ENCODE results near the gene ARL15.

The ARL15 gene

DNA sequence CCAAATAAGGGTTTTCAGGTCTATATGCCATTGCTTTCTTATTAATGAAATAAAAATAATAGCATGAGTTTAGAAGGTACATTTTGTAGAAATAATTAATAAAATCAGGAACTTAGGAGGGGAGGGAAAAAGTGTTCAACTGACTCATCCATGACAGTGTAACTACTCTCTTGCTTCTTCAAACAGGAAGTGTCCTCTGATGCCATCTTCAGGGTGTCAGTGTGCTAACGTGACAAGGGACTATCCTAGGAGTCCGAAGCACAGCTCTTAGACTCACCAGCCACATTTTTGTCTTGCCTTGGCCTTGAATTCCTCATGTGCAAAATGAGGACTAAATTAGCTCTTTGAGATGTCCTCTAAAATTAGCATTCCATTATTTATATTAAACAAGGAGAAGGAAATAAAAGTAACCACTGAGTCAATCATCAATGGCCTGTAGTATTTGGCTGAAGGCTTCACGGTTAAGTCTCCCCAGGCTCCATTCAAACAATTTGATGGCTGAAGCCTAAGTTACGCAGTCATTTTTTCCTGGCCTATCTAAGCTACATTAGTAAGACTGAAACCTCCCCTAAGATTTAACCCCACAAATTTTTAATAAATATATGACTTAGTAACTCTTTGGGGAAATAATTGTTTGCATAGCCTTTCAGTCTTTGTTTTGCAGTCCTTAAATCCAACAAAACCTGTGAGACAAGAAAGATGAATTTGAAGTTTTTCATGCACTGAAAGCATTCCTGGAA lies 151.1 kb downstream of the ARL15 start:
- TF ChIP-seq POLR2A (IDR thresholded peaks at IDR 0.05; ENCODE audit: low read depth, low read length) (no peak), SPI1 (IDR thresholded peaks at IDR 0.05; ENCODE audit: low read depth, low read length) (0 out of 2 replicates have a peak, but pooled peaks have one; percentile 8)
- DNase-seq (ENCODE audit: insufficient read length, low spot score) = no peak
- FAIRE-seq = no peak

DNA sequence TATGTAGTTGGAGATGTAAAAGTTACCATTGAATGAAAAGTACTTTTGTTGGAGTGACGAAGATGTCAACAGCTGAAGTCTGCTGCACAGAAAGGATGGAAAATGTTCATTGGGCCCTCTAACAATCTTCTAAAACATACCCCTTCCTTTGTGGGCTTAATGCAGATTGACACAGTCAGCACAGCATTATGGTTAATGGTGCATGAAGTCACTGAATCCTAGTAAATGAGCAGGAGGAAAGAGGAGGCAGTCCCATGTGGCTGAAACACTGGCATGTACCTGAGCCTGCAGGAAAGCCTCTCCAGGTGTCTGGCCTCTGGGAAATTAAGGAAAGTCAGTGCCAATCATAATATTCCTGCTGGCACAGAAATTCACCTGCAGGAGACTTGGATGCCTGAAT lies 153.8 kb downstream of the ARL15 start:
- TF ChIP-seq POLR2A (IDR thresholded peaks at IDR 0.05; ENCODE audit: low read depth, low read length) (no peak), PAX5 (IDR thresholded peaks at IDR 0.05; ENCODE audit: insufficient read depth, low read length, severe bottlenecking) (no peak), POLR2AphosphoS5 (IDR thresholded peaks at IDR 0.05; ENCODE audit: low read depth, low read length) (no peak), SPI1 (IDR thresholded peaks at IDR 0.05; ENCODE audit: low read depth, low read length) (no peak), TAF1 (IDR thresholded peaks at IDR 0.05; ENCODE audit: low read depth, low read length) (no peak), POU2F2 (IDR thresholded peaks at IDR 0.05; ENCODE audit: low read depth, low read length) (no peak)
- DNase-seq (ENCODE audit: insufficient read length, low spot score) (no peak), FAIRE-seq (no peak)

DNA sequence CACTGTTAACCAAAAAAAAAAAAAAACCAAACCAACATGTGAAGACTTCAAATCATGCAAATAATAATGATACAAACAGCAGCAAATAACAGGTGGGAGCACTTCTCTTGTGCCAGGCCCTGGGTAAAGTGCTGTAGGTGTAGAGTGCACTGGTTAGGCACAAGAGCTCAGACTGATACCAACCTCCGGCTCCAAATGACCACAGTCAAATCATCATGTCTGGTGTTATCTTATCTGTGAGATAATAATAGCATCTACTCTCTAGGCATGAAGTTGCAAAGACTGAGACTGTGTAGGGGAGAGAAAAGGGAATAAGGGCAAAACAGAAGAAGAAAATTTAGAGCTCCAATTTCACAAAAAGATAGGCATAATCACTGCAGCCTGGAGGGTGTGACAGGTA lies 159.5 kb downstream of the ARL15 start:
- TF ChIP-seq POLR2AphosphoS5 (IDR thresholded peaks at IDR 0.05; ENCODE audit: low read depth, low read length) = no peak
- DNase-seq (ENCODE audit: insufficient read length, low spot score) (no peak), FAIRE-seq (no peak)

DNA sequence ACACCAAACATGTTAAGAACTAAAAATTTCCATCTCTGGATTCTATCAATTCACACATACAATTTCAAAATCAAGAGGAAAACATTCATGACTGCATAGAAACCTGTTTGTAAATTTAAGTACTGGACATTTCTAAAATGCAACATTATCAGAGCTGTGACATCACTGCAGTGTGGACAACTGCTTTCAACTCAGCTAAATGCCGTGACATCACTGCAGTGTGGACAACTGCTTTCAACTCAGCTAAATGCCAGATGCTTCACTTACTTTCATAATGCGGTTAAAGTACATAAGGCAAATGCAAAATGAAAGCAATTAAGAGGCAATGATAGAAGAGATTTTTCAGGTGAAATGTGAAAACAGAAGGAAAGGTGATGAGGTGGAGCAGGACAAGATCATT lies 161.5 kb downstream of the ARL15 start:
- TF ChIP-seq POLR2A (IDR thresholded peaks at IDR 0.05; ENCODE audit: low read depth, low read length) (no peak), POU2F2 (IDR thresholded peaks at IDR 0.05; ENCODE audit: low read depth, low read length) (no peak), SPI1 (IDR thresholded peaks at IDR 0.05; ENCODE audit: low read depth, low read length) (no peak), PAX5 (IDR thresholded peaks at IDR 0.05; ENCODE audit: insufficient read depth, low read length, severe bottlenecking) (no peak), TAF1 (IDR thresholded peaks at IDR 0.05; ENCODE audit: low read depth, low read length) (no peak), POLR2AphosphoS5 (IDR thresholded peaks at IDR 0.05; ENCODE audit: low read depth, low read length) (no peak)
- DNase-seq (ENCODE audit: insufficient read length, low spot score) (no peak), FAIRE-seq (peak; percentile 20)

- TF ChIP-seq POU2F2 (IDR thresholded peaks at IDR 0.05; ENCODE audit: low read depth, low read length) (no peak), TAF1 (IDR thresholded peaks at IDR 0.05; ENCODE audit: low read depth, low read length) (no peak), SPI1 (IDR thresholded peaks at IDR 0.05; ENCODE audit: low read depth, low read length) (no peak), POLR2A (IDR thresholded peaks at IDR 0.05; ENCODE audit: low read depth, low read length) (no peak), PAX5 (IDR thresholded peaks at IDR 0.05; ENCODE audit: insufficient read depth, low read length, severe bottlenecking) (no peak), POLR2AphosphoS5 (IDR thresholded peaks at IDR 0.05; ENCODE audit: low read depth, low read length) (no peak)
- no peak for DNase-seq (ENCODE audit: insufficient read length, low spot score)
- FAIRE-seq = no peak
These were observed 162.1 kb downstream of the ARL15 start for GRCh38 chr5:54148067-54148845.

GRCh38 chr5:54146916-54147315 lies 163.5 kb downstream of the ARL15 start:
- DNase-seq (ENCODE audit: insufficient read length, low spot score) (no peak), FAIRE-seq (no peak)
- no peak for TF ChIP-seq POLR2AphosphoS5 (IDR thresholded peaks at IDR 0.05; ENCODE audit: low read depth, low read length)
- no peak for TF ChIP-seq TAF1 (IDR thresholded peaks at IDR 0.05; ENCODE audit: low read depth, low read length)
- no peak for TF ChIP-seq SPI1 (IDR thresholded peaks at IDR 0.05; ENCODE audit: low read depth, low read length)
- no peak for TF ChIP-seq POLR2A (IDR thresholded peaks at IDR 0.05; ENCODE audit: low read depth, low read length)
- no peak for TF ChIP-seq PAX5 (IDR thresholded peaks at IDR 0.05; ENCODE audit: insufficient read depth, low read length, severe bottlenecking)
- no peak for TF ChIP-seq POU2F2 (IDR thresholded peaks at IDR 0.05; ENCODE audit: low read depth, low read length)

DNA sequence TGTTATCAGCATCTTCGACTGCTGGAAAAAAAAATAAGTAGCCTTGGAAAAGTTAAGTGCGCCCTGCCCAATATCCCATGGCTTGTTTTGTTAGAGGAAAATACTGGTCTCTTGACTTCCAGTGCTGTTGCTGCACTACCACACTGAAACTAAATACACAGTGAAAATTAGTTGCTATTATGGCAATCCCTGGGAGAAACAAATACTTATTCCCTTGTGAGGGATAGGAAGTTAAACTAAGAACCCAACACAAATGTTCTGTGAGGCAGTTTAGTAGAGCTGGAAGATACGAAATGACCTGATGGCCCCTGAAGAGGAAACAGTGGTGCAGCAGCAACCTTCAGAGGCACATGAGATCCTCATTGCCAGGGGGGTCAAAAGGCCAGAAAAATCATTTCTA lies 164.0 kb downstream of the ARL15 start:
- no peak for FAIRE-seq
- DNase-seq (ENCODE audit: insufficient read length, low spot score) = no peak
- TF ChIP-seq POU2F2 (IDR thresholded peaks at IDR 0.05; ENCODE audit: low read depth, low read length) = no peak
- TF ChIP-seq POLR2AphosphoS5 (IDR thresholded peaks at IDR 0.05; ENCODE audit: low read depth, low read length) = no peak
- no peak for TF ChIP-seq TAF1 (IDR thresholded peaks at IDR 0.05; ENCODE audit: low read depth, low read length)
- no peak for TF ChIP-seq POLR2A (IDR thresholded peaks at IDR 0.05; ENCODE audit: low read depth, low read length)
- TF ChIP-seq SPI1 (IDR thresholded peaks at IDR 0.05; ENCODE audit: low read depth, low read length) = no peak
- no peak for TF ChIP-seq PAX5 (IDR thresholded peaks at IDR 0.05; ENCODE audit: insufficient read depth, low read length, severe bottlenecking)

DNA sequence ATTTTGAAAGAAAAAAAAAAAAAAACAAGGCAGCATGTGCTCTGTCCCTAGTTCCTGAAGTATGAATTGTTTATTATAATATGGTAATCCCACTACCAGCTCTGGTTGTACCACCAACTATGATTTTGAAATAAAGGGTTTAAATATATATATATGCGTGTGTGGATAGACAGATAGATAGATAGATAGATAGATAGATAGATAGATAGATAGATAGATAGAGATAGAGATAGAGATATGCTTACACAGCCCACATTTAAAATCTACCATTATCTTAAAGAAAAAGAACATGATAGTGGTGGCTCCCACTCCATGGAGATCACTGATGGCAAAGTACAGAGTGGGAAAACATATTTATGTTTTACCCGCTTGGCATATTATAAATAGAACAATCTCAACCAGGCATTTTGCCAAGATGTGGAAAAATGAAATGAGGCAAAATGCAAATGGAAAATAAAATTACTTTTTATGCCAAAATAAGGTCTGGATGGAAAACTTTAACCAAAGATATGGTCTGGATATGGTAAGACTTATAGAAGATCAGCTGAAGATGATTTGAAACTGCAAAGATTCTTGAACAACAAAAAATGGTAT lies 170.0 kb downstream of the ARL15 start:
- TF ChIP-seq POU2F2 (IDR thresholded peaks at IDR 0.05; ENCODE audit: low read depth, low read length) (no peak), POLR2AphosphoS5 (IDR thresholded peaks at IDR 0.05; ENCODE audit: low read depth, low read length) (no peak), PAX5 (IDR thresholded peaks at IDR 0.05; ENCODE audit: insufficient read depth, low read length, severe bottlenecking) (no peak), SPI1 (IDR thresholded peaks at IDR 0.05; ENCODE audit: low read depth, low read length) (no peak), TAF1 (IDR thresholded peaks at IDR 0.05; ENCODE audit: low read depth, low read length) (no peak), POLR2A (IDR thresholded peaks at IDR 0.05; ENCODE audit: low read depth, low read length) (no peak)
- FAIRE-seq (no peak), DNase-seq (ENCODE audit: insufficient read length, low spot score) (no peak)

GRCh38 chr5:54136516-54137440 lies 173.6 kb downstream of the ARL15 start:
- DNase-seq (ENCODE audit: insufficient read length, low spot score) (no peak), FAIRE-seq (no peak)
- TF ChIP-seq PAX5 (IDR thresholded peaks at IDR 0.05; ENCODE audit: insufficient read depth, low read length, severe bottlenecking) (no peak), TAF1 (IDR thresholded peaks at IDR 0.05; ENCODE audit: low read depth, low read length) (no peak), POLR2A (IDR thresholded peaks at IDR 0.05; ENCODE audit: low read depth, low read length) (no peak), POU2F2 (IDR thresholded peaks at IDR 0.05; ENCODE audit: low read depth, low read length) (no peak), SPI1 (IDR thresholded peaks at IDR 0.05; ENCODE audit: low read depth, low read length) (no peak), POLR2AphosphoS5 (IDR thresholded peaks at IDR 0.05; ENCODE audit: low read depth, low read length) (no peak)

Data from GM12891 (cell line).